IPS-18c (cell line): ENCODE results near the gene TIMM13.
"Not testable (repeated sequence)": the region's sequence is repeated elsewhere in the genome, so short reads cannot be mapped to it uniquely, and the experiment has no call there.

Experiments used
- H3K4me3 ChIP-seq: 2 replicates; pipeline ENCODE4 v1.7.0; 2013; ENCODE audit warnings: low read depth, mild to moderate bottlenecking, low read length, moderate library complexity; ENCODE audit not compliant: insufficient read depth
- H3K9me3 ChIP-seq: one replicate; pipeline ENCODE4 v1.6.1; 2013; ENCODE audit warnings: mild to moderate bottlenecking, low read length, moderate library complexity; ENCODE audit not compliant: control insufficient read depth, insufficient read depth

The TIMM13 gene

GRCh38 chr19:2423915-2424685 lies 3.3 kb downstream of the TIMM13 start:
- no peaks in the 10 kb centered on the region for H3K9me3 ChIP-seq
- 0 out of 2 replicates have a peak overlapping the region, but pooled peaks have one; percentile 46 for H3K4me3 ChIP-seq

GRCh38 chr19:2423071-2423914 lies 4.1 kb downstream of the TIMM13 start:
- Histone ChIP-seq H3K9me3 (no peaks in the 10 kb centered on the region), H3K4me3 (no peak overlapping the region)

DNA sequence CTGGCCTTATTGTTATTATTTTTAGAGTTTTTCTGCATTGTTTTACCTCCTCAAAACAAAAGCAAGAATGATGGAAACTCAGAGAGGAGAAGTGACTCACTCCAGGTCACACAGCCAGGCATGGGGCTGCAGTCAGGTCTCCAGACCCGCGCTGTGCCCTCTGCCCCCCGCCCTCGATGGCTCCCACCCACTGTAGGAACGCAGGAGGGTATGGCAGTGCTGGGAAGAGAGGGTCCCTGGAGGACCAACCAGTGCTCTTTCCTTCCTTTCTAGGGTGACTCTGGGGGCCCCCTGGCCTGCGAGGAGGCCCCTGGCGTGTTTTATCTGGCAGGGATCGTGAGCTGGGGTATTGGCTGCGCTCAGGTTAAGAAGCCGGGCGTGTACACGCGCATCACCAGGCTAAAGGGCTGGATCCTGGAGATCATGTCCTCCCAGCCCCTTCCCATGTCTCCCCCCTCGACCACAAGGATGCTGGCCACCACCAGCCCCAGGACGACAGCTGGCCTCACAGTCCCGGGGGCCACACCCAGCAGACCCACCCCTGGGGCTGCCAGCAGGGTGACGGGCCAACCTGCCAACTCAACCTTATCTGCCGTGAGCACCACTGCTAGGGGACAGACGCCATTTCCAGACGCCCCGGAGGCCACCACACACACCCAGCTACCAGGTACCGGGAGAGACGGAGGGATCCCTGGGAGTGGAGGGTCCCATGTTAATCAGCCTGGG lies 5.6 kb downstream of the TIMM13 start:
- H3K4me3 ChIP-seq: no peak overlapping the region
- no peaks in the 10 kb centered on the region for H3K9me3 ChIP-seq

GRCh38 chr19:2420490-2420889 lies 6.9 kb downstream of the TIMM13 start:
- H3K9me3 ChIP-seq: no peaks in the 10 kb centered on the region

DNA sequence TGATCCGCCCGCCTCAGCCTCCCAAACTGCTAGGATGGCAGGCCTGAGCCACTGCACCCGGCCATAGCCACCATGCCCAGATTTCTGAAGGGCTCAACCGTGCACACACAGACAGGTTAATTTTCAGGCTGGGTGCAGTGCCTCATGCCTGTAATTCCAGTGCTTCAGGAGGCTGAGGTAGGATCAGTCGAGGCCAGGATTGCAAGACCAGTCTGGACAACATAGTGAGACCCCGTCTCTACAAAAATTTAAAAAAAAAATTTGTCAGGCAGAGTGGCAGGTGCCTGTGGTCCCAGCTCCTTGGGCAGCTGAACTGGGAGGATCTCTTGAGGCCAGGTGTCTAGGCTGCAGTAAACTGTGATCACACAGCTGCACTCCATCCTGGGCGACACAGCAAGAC lies 7.6 kb downstream of the TIMM13 start:
- no peak overlapping the region for H3K4me3 ChIP-seq
- H3K9me3 ChIP-seq: no peaks in the 10 kb centered on the region

More at GRCh38 chr19:2420490-2420889, 6.9 kb downstream of the TIMM13 start:
- no peak overlapping the region for H3K4me3 ChIP-seq

DNA sequence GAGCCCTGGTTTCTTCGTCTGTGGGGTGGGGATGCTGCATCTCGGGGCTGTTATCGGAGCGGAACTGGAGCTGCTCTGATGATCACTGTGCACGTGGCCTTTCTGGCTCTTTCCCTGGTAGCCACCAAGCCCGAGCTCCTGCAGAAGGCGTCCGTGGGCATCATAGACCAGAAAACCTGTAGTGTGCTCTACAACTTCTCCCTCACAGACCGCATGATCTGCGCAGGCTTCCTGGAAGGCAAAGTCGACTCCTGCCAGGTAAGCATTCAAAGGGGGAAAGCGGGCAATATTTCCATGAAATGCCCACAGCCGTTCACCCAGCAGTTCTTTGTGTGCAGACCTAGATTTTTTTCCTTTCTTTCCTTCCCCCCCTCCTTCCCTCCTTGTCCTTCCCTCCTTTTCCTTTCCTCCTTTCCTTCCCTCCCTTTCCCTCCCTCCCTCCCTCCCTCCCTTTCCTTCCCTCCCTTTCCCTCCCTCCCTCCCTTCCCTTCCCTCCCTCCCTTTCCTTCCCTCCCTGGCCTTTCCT lies 9.4 kb downstream of the TIMM13 start:
- H3K9me3 ChIP-seq: no peaks in the 10 kb centered on the region

GRCh38 chr19:2417436-2417835 lies 9.9 kb downstream of the TIMM13 start:
- not testable (repeated sequence) for H3K4me3 ChIP-seq, H3K9me3 ChIP-seq

More for the DNA sequence above, 9.4 kb downstream of the TIMM13 start:
- no peak overlapping the region for H3K4me3 ChIP-seq

GRCh38 chr19:2416321-2417097 lies 10.9 kb downstream of the TIMM13 start:
- H3K4me3 ChIP-seq: no peak overlapping the region
- H3K9me3 ChIP-seq: no peaks in the 10 kb centered on the region

DNA sequence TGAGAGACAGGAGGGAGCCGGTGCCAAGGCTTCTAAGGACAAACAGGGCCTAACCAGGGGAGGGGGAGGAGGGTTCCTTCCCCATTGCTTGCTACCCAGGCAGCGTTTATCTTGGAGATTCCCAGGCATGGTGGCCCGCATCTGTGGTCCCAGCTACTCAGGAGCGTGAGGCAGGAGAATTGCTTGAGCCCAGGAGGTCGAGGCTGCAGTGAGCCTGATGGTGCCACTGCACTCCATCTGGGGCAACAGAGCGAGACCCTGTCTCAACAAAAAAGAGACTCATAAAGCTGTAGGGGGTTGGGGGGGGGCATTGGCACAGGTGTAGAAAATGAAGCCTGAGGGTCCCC lies 11.4 kb downstream of the TIMM13 start:
- Histone ChIP-seq H3K4me3 (no peak overlapping the region), H3K9me3 (no peaks in the 10 kb centered on the region)

DNA sequence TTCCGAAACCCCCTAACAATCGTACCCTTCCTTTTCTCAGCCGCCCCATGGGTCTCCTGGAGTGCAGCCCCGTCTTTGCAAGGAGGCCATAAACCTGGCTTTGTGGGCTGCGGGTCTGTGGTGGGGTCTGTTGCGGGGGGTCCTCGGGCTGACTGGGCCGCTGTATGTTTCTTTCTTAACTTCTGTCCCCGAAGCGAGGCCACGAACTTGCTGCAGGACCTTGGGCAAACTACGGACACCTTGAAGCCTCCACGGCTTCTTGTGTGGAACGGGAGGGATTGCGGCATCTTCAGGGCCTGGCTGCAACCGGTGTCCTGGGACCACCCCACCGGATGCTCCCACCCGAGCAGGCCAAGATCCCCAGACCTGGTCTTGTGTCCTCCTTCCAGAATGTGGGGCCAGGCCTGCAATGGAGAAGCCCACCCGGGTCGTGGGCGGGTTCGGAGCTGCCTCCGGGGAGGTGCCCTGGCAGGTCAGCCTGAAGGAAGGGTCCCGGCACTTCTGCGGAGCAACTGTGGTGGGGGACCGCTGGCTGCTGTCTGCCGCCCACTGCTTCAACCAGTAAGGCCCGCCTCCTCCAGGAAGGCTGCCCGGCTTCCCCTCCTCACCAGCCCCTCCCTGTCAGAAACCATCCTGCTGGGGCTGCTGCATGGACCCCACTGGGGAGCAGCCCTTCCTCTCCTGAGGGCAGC lies 12.0 kb downstream of the TIMM13 start:
- no peaks in the 10 kb centered on the region for H3K9me3 ChIP-seq

DNA sequence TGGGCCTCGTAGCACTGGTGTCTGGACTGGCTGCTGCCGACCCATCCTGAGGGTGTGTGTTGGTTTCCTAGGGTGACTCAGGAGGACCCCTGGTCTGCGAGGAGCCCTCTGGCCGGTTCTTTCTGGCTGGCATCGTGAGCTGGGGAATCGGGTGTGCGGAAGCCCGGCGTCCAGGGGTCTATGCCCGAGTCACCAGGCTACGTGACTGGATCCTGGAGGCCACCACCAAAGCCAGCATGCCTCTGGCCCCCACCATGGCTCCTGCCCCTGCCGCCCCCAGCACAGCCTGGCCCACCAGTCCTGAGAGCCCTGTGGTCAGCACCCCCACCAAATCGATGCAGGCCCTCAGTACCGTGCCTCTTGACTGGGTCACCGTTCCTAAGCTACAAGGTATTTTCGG lies 13.8 kb downstream of the TIMM13 start:
- Histone ChIP-seq H3K4me3 (no peak overlapping the region), H3K9me3 (no peaks in the 10 kb centered on the region)

More for the DNA sequence above, 12.0 kb downstream of the TIMM13 start:
- H3K4me3 ChIP-seq: no peak overlapping the region

DNA sequence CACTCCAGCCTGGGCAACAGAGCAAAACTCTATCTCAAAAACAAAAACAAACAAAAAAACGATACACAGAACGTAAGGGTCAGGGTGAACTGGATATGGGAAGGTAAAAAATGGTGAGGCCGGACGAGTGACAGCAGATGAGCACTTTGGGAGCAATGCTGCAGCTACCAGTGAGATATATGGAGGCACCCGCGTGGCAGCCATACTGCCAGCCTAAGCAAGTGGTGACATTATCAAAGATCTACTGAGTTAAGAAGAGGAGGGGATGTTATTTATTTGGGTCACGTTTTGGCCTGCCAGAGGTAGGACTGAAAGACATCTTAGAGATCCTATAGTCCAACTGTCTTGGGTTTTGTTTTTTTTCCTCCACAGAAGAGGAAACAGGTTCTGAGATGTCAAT lies 14.2 kb downstream of the TIMM13 start:
- Histone ChIP-seq H3K9me3 (no peaks in the 10 kb centered on the region), H3K4me3 (no peak overlapping the region)

DNA sequence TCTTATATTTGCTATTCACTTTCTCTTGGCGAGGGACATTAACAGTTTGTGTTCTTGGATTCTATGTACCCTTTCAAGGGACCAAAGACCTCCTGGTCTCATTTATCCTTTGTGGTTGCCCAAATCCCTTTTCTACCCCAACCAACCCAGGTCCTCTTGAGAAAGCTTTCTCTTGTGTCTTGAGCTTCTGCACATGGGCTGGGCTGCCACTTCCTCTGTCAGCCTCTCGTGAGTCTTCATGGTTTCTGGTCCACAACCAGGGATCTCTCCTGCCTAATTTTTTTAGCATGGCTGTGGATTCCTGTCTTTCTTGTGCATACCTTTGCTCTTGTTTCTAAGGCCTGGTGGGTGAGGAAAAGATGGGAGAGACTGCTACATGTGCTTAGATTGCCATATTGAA lies 14.9 kb downstream of the TIMM13 start:
- no peak overlapping the region for H3K4me3 ChIP-seq
- no peaks in the 10 kb centered on the region for H3K9me3 ChIP-seq

DNA sequence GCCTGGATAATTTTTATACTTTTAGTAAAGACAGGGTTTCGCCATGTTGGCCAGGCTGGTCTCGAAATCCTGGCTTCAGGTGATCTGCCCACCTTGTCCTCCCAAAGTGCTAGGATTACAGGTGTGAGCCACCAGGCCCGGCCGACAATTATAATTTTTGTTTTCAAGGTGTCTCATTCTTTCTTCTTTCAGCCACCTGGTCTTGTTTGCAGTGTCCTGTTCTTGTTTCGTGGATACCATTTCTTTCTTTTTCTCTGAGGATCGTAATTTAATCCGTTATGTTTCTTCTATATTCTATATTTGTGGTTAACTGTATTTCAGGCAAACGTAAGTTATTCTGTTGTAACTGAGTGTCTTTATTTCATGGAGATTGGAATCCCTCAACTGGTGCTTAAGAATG lies 15.7 kb downstream of the TIMM13 start:
- no peak overlapping the region for H3K4me3 ChIP-seq
- H3K9me3 ChIP-seq: no peaks in the 10 kb centered on the region

- Histone ChIP-seq H3K9me3 (no peaks in the 10 kb centered on the region), H3K4me3 (no peak overlapping the region)
These were observed 17.4 kb downstream of the TIMM13 start for GRCh38 chr19:2410023-2410422.

DNA sequence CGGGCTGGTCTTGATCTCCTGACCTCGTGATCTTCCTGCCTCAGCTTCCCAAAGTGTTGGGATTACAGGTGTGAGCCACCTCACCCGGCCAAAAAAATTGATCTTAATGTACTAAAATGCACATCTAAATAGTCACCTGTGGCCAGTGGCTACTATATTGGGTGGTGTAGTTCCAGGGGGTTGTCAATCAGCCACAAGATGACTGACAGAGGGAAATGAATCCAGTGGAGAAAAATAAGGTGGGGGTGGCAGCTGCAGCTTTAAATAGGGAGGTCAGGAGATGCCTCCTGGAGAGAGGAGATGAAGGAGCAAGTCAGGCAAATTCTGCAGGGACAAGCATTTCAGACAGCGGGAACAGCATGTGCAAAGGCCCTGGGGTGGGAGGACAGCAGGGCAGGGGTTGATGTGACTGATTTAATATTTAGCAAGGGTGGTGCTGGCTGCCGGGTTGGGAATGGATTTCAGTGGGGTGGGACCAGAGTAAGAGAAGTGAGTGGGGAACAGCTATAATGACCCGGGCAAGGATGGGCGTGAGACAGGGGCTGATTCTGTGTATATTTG lies 18.0 kb downstream of the TIMM13 start:
- Histone ChIP-seq H3K4me3 (no peak overlapping the region), H3K9me3 (no peaks in the 10 kb centered on the region)
